Measurements from ENCODE around the gene TENM3.

Gene TENM3

DNA sequence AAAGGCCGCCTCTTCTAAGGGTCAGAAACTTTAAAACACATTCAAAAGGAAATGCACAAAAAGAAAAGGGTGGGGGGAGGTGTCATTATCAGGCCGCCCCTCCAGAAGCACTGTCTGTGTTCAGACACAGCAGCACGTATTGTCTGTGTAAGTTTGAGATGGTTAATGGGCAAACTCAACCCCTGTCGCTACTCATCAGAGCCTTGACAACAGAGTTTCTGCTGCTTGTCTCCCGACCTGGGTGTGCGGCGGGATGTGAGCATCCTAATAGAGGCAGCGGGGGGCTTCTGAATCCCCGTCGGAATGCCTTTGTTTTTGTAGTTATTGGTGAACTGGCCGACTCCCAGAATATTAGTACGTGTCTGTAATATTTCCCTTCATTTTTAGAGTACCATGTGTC lies 515.1 kb downstream of the TENM3 start:
- DNase-seq, result no peak

DNA sequence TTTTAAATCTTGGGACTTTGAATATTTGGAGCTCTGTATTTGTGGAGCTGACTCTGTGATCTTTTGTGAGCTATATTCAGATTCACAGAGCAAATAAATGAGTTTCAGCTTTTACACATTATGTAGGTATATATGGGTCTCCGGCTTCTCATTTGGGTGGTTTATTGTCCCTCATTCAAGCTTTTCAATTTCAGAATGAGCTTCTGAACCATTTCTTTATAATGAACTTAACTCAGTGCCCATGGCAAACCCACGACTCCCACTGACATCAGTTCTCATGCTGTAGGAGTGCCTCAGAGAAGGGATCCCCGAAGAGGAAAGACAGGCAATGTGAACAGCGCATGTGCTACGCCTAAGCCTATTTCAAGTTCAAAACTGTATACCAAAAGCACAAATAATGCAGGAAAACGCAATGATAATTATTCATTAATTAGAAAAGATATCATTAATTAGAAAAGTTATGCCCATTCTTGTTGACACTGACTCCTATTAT lies 517.4 kb downstream of the TENM3 start:
- no peak for DNase-seq

DNA sequence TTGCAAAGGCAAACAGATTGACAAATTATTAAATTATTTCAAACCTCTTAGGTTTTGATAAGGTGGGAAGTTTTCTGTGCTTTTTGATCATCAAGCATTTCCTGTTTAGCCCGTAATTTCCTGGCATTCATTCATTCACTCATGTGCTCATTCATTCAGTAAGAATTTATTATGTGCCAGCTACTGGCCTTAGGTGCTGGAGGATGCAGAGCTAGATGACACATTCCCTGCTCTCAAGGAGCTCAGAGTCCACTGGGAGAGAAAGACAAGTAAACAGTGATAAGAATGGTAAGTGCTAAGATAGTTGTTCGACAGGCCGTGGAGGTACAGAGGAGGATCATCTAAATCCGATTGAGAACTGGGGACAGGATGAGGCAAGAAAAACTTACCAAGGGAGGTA lies 520.9 kb downstream of the TENM3 start:
- no peak for DNase-seq

DNA sequence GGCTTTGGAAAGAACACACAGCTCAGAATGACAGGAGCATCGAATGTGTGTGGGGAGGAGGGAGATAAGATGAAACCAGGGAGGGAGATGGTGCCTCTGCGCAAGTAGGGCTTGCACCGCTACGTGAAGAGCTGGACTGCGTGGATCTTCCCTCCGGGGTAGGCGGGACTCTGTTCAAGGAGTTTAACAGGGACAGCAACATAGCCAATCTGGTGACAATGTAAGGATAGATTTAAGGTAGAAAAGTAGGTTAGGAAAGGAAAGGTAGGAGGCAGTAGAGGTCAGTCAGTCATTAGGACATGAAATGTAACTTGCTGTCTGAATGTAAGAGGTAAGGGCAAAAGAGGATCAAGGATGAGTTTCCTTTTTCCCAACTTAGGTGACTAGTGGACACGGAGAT lies 521.4 kb downstream of the TENM3 start:
- DNase-seq, result no peak

DNA sequence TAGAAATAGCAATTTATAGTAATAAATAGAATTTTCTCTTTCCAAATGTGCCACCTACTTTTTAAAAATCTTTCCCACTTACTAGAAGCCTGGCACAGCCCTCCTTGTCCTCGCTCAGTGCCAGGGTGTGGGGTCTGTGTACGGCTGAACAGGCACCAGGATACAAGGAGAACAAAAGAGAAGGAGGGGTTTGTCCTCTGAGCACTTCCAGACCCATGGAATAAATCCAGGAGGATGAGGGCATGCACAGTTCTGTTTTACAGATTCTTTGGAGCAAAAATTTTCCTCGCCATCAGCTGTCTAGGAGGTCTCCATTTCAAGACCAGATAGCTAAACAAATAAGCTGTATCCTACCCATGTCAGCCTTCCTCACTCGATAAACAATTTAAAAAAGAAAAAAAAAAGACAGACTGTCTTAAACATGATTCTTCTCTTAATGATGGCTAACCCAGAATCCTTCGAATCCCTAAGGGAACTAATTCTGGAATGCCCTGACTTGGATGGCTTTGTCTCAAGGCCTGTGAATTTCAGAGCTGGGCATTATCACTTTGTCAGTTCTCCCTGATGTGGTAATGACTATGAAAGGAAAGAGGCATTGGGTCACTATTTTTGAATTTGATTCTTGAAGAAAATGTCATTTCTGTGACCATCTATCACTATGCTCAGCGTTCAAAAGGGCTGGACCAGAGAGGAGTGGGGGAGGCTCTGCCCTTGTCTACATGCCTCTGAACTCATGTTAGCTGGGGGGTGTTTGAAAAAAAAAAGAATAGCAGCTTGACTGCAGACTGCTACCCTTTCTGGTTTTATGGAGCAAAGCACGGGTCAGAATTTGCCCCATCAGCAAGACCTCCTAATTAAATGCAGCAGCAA lies 523.0 kb downstream of the TENM3 start:
- DNase-seq, result no peak

DNA sequence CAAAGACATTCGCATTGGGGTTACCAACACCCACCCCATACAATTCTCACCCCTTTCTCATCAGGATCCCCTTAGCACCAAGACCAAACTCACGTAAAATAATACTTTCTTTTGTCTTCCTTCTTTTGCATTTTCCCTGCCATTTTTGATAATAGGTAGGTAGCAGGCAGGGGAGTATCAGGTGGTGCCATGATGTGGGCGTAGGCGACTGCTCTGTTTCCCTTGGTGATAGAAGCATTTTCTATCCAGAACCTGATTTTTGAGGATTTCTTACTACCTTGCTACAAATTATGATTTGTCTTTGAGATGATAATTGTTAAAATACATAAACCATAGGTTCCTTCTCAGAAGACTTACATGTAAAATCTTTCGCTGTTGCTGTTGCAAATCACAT lies 523.7 kb downstream of the TENM3 start:
- DNase-seq, result no peak

DNA sequence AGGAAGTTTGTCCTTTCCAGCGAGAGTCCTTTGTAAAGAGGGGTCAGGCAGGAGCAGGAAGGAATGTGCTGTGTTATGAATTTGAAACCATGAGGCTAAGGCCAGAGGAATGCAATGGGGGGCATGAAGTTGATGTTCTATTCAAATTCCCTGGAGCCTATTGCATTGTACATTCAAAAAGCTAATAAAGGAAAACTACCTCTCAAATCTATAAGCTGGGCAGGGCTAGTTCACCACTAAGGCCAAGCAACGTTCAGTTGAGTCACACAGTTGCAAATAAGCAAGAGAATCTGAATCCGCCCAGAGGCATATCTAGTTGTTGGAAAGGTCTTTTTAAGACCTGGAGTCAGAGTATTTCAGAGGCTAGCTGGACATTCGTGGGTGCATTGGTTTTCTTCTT lies 525.6 kb downstream of the TENM3 start:
- no peak for DNase-seq

DNA sequence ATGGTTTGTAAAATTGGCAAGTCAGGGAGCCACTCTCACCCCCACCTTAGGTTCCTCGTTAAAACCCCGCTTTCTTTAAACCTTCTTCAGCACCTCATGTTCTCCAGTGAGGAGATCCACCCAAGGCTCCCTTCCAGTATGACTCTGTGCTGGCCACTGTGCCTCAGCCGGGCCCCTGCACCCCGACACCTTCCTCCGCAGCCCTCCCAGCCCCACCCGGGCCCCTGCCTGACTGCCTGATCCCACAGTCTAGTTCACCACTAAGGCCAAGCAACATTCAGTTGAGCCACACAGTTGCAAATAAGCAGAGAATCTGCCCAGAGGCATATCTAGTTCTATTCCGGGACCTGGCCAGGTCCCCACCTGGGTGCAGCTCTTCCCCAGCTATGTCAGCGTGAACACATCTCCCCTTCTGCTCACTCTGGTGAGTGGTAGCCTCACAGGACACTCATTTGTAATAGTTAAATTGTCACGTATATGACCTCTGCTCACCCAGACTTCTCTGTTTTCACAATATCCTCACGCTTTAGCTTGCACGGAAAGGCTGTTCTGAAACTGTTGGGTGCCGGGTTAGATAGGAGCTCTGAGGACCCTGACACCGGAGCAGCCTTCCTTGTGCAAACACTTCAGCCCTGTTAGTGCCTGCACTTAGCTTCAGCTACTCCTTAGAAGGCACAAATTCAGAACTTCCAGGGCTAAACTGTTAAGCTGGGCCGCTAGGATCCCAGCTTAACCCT lies 527.2 kb downstream of the TENM3 start:
- no peak for DNase-seq

DNA sequence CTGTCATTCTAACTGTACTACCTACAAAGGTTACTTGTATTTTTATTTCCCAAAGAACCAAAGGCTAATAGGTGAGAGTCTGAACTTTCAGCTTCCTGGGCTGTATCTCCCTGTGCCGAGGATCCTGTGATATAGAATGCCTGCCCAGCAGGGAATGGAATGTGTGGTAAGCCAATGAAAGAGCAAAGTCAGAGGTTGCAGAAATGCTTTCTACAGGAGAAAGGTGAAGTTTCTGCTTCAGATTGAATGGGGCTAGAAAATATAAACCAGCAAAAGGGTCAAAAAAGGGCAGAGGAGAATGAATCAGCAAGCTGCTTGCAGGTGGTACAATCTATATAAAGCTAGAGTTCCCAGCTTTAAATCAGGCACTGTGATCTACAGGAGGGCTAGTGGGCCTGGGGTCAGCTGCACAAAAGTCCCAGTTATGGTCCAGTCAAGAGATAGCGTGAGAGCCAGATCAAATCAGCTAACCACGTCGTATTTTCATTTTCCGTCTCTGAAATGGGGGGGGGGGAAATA lies 527.9 kb downstream of the TENM3 start:
- no peak for DNase-seq

DNA sequence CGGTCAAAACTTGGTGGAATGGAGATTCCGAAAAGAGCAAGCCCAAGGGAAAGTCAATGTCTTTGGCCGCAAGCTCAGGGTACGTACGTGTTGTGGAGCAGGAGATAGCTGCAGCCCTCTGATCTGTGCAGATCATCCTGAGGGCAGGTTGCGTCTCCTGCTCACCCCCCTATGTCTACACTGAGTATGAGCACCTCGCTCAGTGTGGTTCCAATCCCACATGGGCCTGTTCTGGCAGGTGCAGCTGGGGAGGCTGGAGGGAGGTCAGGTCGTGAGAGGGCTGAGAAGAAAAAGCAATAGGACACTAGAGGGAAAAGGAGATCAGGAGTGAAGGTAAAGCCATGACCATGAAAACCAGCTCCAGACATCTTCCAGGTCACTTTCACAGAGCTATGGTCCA lies 531.9 kb downstream of the TENM3 start:
- no peak for DNase-seq

DNA sequence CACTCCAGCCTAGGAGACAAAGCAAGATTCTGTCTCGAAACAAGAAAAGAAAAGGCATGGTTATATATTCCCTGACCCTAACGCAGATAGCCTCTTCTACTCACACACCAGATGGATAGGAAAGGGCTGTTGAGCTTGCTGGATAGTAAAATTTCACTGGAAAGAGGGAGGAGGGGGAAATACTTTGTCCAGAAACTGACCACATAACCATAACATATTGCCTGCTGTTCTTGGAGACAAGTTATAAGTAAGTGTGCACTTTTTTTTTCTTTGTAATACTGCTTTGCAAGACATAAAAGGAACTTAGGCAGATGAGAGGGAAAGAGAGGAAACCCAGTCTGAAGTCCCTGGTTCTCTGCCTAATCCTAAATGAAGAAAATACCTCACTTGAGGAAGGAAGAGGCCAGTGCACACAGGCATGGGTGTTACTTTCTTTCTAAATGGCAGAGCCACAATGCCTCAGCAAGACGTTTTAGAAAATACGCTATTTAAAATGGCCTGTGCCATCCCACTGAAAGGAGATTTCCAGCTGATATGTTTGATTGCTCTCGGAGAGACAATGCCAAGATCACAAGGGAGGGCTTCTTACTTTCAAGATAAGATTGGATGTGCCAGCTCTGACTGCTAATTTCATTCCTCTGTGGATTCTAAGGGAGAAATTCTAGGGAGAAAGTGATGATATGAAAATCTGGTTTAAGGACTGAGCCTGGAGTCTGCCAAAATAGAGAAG lies 533.3 kb downstream of the TENM3 start:
- no peak for DNase-seq

DNA sequence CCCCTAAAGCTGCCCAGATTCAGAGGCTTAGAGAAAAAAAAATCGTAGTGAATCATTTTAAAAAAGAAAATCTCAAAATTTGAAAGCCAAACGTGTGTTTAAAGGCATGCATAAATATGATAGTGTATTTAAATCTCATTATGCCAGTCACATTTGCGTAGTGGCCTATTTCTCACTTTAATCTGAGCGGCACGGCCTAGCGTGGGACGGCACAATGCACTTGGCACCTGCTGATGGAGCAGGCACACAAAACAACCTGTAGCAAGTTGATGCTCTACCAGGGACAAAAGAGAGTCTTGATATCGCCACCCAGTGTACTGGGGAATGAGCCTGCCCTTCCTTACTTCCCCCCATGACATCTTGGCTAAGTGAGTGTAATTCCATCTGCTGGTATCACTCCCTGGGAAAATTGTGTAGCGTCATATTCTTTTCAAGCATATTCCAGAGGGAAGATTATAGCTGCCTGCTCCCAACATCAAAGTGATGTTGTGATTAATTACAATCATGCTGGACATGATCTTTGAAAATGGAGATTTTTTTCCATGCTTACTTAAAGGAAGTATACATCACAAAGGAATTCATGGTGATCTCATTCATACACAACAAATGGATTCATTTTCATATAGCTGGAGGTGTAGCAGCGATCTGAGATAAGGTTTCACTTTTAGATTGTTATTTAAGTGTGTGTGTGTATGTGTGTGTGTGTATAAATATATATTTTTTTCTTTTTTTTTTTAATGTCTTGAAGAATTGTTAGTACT lies 535.2 kb downstream of the TENM3 start:
- no peak for DNase-seq

DNA sequence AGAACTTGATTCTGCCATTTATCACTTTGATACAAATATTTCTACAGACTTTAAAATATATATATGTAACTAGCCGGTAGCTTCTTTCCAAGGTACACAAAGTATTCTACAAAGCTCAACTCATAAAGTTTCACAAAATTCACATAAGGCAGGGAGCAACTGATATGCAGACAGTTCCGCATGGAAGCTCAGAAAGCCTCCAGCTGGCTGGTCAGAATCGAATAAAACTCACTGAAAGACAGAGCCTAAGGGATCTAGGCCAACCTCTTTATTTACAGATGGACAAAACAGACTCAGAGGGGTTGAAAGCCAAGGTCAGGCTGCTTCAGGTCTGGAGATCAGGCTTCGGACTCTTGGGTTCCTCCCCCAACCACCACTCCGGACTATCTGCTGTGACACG lies 543.8 kb downstream of the TENM3 start:
- no peak for DNase-seq

DNA sequence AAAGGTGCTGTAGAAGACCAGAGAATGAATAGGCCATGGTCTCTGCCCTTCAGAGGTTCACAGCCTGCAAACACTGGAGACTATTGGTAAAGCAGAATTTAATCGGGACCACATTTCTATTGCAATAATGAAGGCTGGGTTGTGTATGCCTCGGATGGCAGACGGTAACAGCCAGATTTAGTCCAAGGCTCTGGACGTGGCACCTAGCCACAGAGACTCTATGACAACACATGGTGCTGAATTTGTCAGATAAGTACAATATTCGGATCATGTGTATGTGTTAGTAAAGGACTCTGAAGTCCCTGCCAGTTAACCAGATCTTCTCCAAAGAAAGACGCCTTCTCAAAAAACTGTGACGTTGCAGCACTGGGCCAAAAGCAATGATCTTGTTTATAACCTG lies 545.0 kb downstream of the TENM3 start:
- DNase-seq, result no peak

DNA sequence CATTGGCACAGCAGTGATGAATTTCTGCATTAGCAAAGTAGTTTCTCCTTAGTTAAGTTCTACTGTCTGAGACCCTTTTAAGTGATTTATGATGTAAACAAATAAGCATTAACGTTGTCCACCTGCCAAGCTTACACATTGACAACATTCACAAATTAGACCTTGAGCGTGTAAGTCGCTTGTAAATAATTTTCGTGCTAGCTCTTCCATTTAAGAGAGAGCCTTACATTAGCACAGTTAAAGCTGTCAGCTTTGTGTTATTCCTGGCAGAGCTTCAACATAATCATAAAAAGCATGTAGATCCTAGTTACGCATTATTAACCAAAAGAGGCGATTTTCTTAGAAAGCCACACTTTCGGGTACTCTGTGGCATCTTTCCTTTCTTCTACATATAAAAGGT lies 546.3 kb downstream of the TENM3 start:
- DNase-seq, result no peak

DNA sequence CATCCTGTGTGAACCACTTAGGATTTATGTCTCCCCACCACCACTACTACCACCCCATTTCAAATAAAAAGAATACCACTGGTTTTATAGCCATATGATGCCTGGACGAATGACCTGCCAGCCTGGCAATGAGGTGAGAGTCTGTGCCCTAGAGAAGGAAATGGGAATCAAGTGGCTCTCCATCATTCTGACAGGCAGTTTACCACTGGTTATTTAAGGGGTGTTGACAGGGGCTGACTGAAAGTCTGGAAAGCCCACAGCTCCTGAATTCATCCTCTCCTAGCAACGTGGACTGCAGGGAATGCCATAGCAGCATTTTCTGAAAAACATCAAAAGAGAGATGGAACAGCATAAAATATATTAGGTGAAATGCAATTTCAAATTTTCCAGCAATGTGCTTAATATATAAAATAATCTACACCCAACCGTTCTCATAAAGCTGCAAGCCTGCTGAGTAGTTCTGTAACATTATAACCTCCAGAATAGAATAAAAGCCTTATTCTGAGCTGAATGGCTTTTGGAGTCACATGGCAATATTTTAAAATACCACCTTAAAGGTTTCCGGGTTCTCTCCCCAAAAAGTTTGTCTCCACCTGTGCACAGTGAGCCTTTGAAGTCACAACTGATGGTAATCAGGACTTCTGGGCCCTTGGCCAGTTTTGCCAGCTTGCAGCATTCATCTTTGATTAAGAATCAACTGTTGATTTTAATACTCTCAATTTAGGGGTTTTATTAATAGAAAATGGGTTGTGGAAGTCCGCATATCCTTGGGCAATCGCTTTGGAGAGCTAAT lies 552.4 kb downstream of the TENM3 start:
- DNase-seq, result no peak

DNA sequence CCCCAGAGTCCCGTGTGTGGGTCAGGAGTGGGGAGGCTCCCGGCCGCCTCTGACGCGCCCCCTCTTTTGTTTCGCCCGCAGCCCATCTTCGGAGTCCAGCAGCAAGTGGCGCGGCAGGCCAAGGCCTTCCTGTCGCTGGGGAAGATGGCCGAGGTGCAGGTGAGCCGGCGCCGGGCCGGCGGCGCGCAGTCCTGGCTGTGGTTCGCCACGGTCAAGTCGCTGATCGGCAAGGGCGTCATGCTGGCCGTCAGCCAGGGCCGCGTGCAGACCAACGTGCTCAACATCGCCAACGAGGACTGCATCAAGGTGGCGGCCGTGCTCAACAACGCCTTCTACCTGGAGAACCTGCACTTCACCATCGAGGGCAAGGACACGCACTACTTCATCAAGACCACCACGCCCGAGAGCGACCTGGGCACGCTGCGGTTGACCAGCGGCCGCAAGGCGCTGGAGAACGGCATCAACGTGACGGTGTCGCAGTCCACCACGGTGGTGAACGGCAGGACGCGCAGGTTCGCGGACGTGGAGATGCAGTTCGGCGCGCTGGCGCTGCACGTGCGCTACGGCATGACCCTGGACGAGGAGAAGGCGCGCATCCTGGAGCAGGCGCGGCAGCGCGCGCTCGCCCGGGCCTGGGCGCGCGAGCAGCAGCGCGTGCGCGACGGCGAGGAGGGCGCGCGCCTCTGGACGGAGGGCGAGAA lies 556.5 kb downstream of the TENM3 start:
- no peak for DNase-seq

DNA sequence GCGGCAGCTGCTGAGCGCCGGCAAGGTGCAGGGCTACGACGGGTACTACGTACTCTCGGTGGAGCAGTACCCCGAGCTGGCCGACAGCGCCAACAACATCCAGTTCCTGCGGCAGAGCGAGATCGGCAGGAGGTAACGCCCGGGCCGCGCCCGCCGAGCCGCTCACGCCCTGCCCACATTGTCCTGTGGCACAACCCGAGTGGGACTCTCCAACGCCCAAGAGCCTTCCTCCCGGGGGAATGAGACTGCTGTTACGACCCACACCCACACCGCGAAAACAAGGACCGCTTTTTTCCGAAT lies 557.0 kb downstream of the TENM3 start:
- DNase-seq, result no peak

DNA sequence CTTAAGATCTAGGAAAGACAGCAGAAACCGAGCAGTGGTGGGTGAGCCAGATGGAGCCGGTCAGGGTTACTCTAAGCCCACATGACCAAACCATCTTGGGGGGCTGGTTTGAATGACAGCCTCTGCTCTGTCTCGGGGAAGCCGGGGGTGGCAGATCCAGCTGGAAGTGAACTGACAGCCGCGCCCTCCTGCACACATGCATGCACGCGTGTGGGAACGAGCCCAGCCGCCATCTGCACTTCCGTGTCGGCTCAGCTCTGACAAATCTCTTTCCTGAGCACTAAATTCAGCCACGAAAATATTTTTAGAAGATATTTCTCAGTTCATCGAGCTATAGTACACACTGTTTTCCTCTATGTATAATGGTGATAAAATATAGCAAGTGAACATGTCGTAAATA lies 558.4 kb downstream of the TENM3 start:
- DNase-seq, result no peak

DNA sequence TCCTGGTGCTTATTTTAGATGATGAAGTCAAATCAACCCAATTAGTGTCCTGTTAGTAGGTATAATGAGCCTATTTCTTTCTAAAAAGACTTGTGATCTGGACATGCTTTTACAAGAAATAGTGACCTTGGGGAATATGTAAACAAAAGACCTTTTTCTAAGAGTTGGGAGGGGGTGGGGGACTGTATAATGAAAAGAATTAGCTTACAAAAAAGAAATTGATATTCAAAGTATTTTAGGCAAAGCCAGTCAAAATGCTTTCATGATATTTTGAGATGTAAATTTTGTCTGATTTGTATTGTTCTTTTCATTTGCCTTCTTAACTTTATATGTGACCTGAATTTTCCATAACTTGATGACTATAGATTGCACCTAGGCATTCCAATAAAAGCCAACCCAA lies 559.4 kb downstream of the TENM3 start:
- DNase-seq, result no peak

DNA sequence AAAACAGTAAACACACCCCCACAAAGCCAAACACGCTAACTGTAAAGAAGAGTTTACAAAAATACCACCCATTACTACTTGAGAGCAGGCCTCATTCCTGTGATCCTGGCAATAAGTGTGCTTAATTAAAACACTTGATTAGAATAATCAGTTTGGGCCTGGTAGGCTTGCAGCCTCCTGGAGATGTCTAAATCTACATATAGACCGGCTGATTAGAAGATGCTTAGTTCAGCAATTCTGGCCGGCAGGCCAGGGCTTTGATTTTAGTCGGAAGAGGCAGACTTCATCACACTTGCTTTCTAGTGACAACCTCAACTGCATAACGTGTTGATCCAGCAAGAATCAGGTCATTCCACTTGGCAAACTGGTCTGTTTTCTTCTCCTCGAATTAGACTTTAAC lies 560.0 kb downstream of the TENM3 start:
- no peak for DNase-seq
